ENCODE measurements around the gene MRPL40. TPM values are rescaled to one million over a fixed set of nuclear protein-coding genes. Genes with fewer than 3 reads are reported as not detected.

The MRPL40 gene
- total and polyA plus RNA-seq, 10 of the 15 experiments (the other 5 are each of a cell fraction or from before 2014, with no cell fraction given) = 41.2 to 207 (median 69.1) TPM

DNA sequence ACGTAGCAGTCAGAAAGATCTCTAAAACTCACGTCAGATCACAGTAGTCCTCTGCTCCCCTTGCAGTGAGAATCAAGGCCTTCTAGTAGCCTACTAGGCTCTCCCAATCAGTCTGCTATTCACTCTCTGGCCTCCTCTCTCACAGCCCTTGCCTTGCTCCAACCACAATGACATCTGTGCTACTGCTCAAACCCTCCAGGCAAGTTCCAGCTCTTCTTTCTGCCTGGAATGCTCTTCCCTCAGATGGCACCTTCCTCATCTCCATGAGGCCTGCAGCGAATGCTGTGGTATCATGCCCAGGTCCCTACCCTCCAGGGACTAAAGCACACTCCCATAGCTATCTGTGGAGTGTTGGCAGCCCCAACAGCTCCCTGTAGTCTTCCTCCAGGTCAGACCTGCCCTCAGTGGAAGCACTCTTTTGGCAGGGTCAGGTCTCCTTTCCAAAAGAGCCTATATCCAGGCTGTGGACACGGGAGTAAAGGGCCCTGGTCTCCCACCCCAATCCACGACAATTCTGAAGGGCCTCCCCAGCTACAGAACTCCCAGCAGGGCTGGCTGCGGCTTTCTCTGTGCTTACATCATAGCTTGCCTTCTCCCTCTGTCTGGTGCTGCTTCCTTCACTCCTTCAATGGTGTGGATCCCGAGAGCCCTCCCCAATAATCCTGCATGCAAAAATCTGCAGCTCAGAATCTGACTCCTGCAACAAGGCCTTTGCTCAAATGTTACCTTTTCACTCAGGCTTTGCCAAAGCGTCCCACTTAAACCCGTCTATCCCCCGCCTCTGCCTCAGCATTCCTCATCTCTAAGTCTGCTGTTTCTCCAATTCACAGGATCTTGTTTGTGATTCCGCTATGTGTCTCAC lies 9.7 kb upstream of the MRPL40 start:
- CTCF ChIA-PET = interaction anchor here (1.0 to 1.1 kb wide), 2 partner anchors 29 to 279 kb away, joined by 3 to 4 read pairs; no protein-coding TSS in a partner anchor
- no peaks in the 10 kb centered on the region for H3K27me3 ChIP-seq (replicated peaks in 1 of 2; ENCODE audit: control insufficient read depth in 2 of 2, insufficient read depth in 2 of 2, low read length in 1 of 2)
- no peak overlapping the region for H2AFZ ChIP-seq (ENCODE audit: control insufficient read depth, low read depth, low read length)
- H3K36me3 ChIP-seq (ENCODE audit: control insufficient read depth in 2 of 2, insufficient read depth in 2 of 2, low read length in 1 of 2) = peaks cover 0 to 11% of the 10 kb centered on the region in 2 experiments; a peak in 1 of 4 replicates
- no peak overlapping the region for H3K27ac ChIP-seq (ENCODE audit: control insufficient read depth, insufficient read depth)
- no peaks in the 10 kb centered on the region for H4K20me1 ChIP-seq (ENCODE audit: control insufficient read depth, insufficient read depth)
- H3K4me2 ChIP-seq (ENCODE audit: control insufficient read depth, insufficient read depth) = no peak overlapping the region
- no peak overlapping the region for H3K4me3 ChIP-seq
- ATAC-seq (no peak), DNase-seq (ENCODE audit: low read depth, low spot score) (no peak), FAIRE-seq (no peak)
- WGBS (ENCODE audit: insufficient coverage, insufficient replicate concordance, low lambda C conversion rate, missing lambda C conversion rate) = 86% methylated on average over 11 of the region's 11 CpGs
- intact Hi-C loops (cut with micrococcal nuclease; ENCODE audit: unreplicated experiment) (loop anchor here (10.0 kb wide), 1 partner anchor 128 kb away; the partner anchor contains the start of gene CLTCL1), in situ Hi-C loops (cut with MboI) (no loop called here)
- BruUV-seq (replicated peaks) = no TSS peak
- no peak overlapping the region for H3K9ac ChIP-seq (ENCODE audit: control insufficient read depth, insufficient read depth, low read length)
- peaks cover 77% of the 10 kb centered on the region for H3K79me2 ChIP-seq (ENCODE audit: control insufficient read depth, insufficient read depth, low read length)
- no peaks in the 10 kb centered on the region for H3K9me3 ChIP-seq (replicated peaks; ENCODE audit: control insufficient read depth, insufficient read depth, low read length)
- POLR2A ChIA-PET = interaction anchor here (0.6 kb wide), 1 partner anchor 194 kb away, joined by 7 read pairs; no protein-coding TSS in a partner anchor
- SMC1A ChIA-PET (ENCODE audit: uncharacterized antibody, unreplicated experiment) = no interaction called here
- H3K4me1 ChIP-seq (ENCODE audit: control insufficient read depth, insufficient read depth, low read length) = peaks cover 11% of the 10 kb centered on the region
- RAD21 ChIA-PET (ENCODE audit: unreplicated experiment) = no interaction called here
- no peak for TF ChIP-seq ATF3 (IDR thresholded peaks at IDR 0.05; ENCODE audit: borderline replicate concordance, extremely low read depth, low read depth, low read length)
- TF ChIP-seq, protein P1, sequence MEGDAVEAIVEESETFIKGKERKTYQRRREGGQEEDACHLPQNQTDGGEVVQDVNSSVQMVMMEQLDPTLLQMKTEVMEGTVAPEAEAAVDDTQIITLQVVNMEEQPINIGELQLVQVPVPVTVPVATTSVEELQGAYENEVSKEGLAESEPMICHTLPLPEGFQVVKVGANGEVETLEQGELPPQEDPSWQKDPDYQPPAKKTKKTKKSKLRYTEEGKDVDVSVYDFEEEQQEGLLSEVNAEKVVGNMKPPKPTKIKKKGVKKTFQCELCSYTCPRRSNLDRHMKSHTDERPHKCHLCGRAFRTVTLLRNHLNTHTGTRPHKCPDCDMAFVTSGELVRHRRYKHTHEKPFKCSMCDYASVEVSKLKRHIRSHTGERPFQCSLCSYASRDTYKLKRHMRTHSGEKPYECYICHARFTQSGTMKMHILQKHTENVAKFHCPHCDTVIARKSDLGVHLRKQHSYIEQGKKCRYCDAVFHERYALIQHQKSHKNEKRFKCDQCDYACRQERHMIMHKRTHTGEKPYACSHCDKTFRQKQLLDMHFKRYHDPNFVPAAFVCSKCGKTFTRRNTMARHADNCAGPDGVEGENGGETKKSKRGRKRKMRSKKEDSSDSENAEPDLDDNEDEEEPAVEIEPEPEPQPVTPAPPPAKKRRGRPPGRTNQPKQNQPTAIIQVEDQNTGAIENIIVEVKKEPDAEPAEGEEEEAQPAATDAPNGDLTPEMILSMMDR (IDR thresholded peaks at IDR 0.05 in 2 of 3, conservative IDR thresholded peaks at IDR 0.05 in 1 of 3; ENCODE audit: control insufficient read depth in 2 of 3, extremely low read depth in 1 of 3, insufficient read depth in 1 of 3, low read depth in 3 of 3, low read length in 3 of 3) = no peak
- TF ChIP-seq, protein P2, sequence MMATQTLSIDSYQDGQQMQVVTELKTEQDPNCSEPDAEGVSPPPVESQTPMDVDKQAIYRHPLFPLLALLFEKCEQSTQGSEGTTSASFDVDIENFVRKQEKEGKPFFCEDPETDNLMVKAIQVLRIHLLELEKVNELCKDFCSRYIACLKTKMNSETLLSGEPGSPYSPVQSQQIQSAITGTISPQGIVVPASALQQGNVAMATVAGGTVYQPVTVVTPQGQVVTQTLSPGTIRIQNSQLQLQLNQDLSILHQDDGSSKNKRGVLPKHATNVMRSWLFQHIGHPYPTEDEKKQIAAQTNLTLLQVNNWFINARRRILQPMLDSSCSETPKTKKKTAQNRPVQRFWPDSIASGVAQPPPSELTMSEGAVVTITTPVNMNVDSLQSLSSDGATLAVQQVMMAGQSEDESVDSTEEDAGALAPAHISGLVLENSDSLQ (IDR thresholded peaks at IDR 0.05) = no peak
- TF ChIP-seq SMAD5 (IDR thresholded peaks at IDR 0.05; ENCODE audit: low read depth) = no peak
- no peak for TF ChIP-seq RAD51 (IDR thresholded peaks at IDR 0.05)
- TF ChIP-seq GABPA (IDR thresholded peaks at IDR 0.05; ENCODE audit: low read depth) = no peak
- no peak for TF ChIP-seq CREM (IDR thresholded peaks at IDR 0.05; ENCODE audit: low read depth)
- no peak for TF ChIP-seq RELA (IDR thresholded peaks at IDR 0.05; ENCODE audit: borderline replicate concordance, partially characterized antibody)
- no peak for TF ChIP-seq CEBPZ (IDR thresholded peaks at IDR 0.05; ENCODE audit: low read depth, low read length)
- no peak for TF ChIP-seq PAX5 (IDR thresholded peaks at IDR 0.05; ENCODE audit: borderline replicate concordance, low read depth, low read length)
- TF ChIP-seq RBBP5 (conservative IDR thresholded peaks at IDR 0.05) = no peak
- TF ChIP-seq MTA2 (IDR thresholded peaks at IDR 0.05; ENCODE audit: low read depth) = no peak
- no peak for TF ChIP-seq POLR2AphosphoS5 (IDR thresholded peaks at IDR 0.05; ENCODE audit: low read length)
